Activated naive CD8-positive, alpha-beta T cell (primary cell): Measurements from ENCODE around the gene SCAMP4.

Source experiments
- H3K27ac Mint-ChIP-seq: one replicate; pipeline ENCODE4 v1.8.0; 2021; ENCODE audit warnings: mixed read lengths
- H3K27me3 Mint-ChIP-seq: one replicate; pipeline ENCODE4 v1.8.0; 2021; ENCODE audit warnings: mixed read lengths
- H3K36me3 Mint-ChIP-seq: one replicate; pipeline ENCODE4 v1.8.0; 2021; ENCODE audit warnings: mixed read lengths
- H3K4me1 Mint-ChIP-seq: one replicate; pipeline ENCODE4 v1.8.0; 2021; ENCODE audit warnings: low read depth, mixed read lengths
- H3K4me3 Mint-ChIP-seq: one replicate; pipeline ENCODE4 v1.8.0; 2021; ENCODE audit warnings: mild to moderate bottlenecking, mixed read lengths
- H3K9me3 Mint-ChIP-seq: one replicate; pipeline ENCODE4 v1.8.0; 2021; ENCODE audit warnings: low read depth, mixed read lengths

The SCAMP4 gene

DNA sequence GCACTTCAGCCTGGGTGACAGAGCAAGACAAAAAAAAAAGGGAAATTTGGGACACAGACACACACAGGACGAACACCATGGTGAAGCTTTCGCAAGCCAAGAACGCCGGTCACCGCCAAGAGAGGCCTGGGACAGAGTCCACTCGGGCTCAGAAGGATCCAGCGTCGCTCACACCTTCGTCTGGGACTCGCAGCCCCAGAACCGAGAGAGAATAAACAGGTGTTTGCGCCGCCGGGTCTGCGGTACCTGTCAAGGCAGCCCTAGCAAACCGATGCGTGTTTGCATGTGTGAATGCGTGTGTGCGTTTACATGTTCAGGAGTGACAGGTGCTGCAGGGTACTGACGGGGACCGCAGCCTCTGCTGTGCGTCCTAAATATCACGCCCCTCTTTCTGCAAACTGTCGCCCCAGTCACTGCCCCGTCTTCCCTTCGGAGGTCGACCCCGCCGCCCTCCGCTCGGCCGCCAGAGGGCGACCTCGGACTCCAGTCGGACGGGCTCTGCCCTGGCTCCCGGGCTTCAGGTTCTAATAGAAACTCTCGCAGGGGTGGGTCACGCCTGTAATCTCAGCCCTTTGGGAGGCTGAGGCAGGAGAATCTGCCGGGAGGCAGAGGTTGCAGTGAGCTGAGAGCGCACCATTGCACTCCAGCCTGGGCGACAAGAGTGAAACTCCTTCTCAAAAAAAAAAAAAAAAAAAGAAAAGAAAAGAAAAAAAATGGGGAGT is 24.0 kb downstream of the SCAMP4 start:
- H3K9me3 Mint-ChIP-seq: no peaks in the 10 kb centered on the region
- H3K27me3 Mint-ChIP-seq: no peaks in the 10 kb centered on the region
- no peak overlapping the region for H3K27ac Mint-ChIP-seq
- no peaks in the 10 kb centered on the region for H3K36me3 Mint-ChIP-seq
- H3K4me3 Mint-ChIP-seq: peak overlapping the region; percentile 82
- peaks cover 10% of the 10 kb centered on the region for H3K4me1 Mint-ChIP-seq

GRCh38 chr19:1931445-1931844 is 26.2 kb downstream of the SCAMP4 start:
- H3K4me3 Mint-ChIP-seq: no peak overlapping the region
- no peaks in the 10 kb centered on the region for H3K36me3 Mint-ChIP-seq
- no peaks in the 10 kb centered on the region for H3K27me3 Mint-ChIP-seq
- H3K9me3 Mint-ChIP-seq: no peaks in the 10 kb centered on the region
- H3K4me1 Mint-ChIP-seq: peaks cover 13% of the 10 kb centered on the region
- H3K27ac Mint-ChIP-seq: no peak overlapping the region

GRCh38 chr19:1932395-1932794 is 27.2 kb downstream of the SCAMP4 start:
- no peak overlapping the region for H3K27ac Mint-ChIP-seq

DNA sequence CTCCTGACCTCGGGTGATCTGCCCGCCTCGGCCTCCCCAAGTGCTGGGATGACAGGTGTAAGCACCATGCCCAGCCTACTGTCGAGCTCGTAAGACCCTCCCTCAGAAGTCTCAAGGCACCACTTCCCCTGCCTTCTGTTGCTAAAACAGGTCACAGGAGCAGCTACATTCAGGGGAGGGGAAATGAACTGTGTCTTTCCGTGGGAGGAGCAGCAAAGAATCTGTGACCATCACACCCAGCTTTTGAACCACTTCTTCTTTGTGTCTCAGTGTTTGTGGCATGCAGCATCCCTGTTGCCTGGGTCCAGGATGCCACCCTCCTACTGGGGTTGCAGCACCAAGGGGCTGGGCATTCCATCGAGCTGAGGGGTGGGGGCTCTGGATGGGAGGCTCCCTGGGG is 28.0 kb downstream of the SCAMP4 start:
- H3K4me3 Mint-ChIP-seq: no peak overlapping the region
- peaks cover 15% of the 10 kb centered on the region for H3K4me1 Mint-ChIP-seq
- H3K27ac Mint-ChIP-seq: no peak overlapping the region
- H3K36me3 Mint-ChIP-seq: no peaks in the 10 kb centered on the region
- H3K9me3 Mint-ChIP-seq: no peaks in the 10 kb centered on the region
- no peaks in the 10 kb centered on the region for H3K27me3 Mint-ChIP-seq

More at GRCh38 chr19:1932395-1932794, 27.2 kb downstream of the SCAMP4 start:
- no peaks in the 10 kb centered on the region for H3K9me3 Mint-ChIP-seq
- H3K4me1 Mint-ChIP-seq: peaks cover 16% of the 10 kb centered on the region
- no peak overlapping the region for H3K4me3 Mint-ChIP-seq
- no peaks in the 10 kb centered on the region for H3K36me3 Mint-ChIP-seq
- H3K27me3 Mint-ChIP-seq: no peaks in the 10 kb centered on the region

- Mint-ChIP-seq H3K27me3 (no peaks in the 10 kb centered on the region), H3K27ac (no peak overlapping the region), H3K36me3 (no peaks in the 10 kb centered on the region), H3K9me3 (no peaks in the 10 kb centered on the region), H3K4me1 (peaks cover 15% of the 10 kb centered on the region), H3K4me3 (no peak overlapping the region)
These were observed 28.7 kb downstream of the SCAMP4 start for GRCh38 chr19:1933942-1934341.

DNA sequence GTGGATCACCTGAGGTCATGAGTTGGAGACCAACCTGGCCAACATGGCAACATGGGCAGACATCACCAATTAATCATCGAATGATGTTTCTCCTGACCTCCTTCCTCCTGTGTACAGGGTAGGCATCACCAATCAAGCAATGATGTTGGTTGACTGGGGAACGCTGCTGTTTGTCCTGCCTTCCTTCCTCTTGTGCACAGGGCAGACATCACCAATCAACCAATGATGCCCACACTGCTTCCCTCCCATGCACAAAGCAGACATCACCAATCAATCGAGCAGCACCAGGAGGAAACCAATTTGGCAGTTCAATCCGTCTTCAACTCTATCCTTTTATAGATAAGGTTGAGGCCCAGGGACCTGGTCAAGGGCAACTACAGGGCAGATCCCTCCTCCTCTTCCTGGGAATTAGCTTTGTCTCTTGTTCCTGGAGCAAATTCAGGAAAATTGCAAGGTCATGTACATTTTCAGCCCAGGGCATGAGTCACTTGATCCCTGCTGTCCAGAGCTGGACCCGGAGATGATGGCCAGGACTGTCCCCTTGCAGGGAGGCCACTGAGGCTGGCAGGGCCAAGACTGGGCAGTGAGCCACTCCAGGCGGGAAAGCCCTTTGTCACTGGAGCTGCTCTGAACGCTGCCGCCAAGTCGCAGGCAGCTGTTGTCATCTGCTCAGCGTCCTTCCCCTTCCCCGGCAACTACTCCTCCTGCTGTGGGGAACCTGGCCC is 30.4 kb downstream of the SCAMP4 start:
- H3K4me1 Mint-ChIP-seq: peaks cover 19% of the 10 kb centered on the region
- no peak overlapping the region for H3K27ac Mint-ChIP-seq
- no peaks in the 10 kb centered on the region for H3K9me3 Mint-ChIP-seq

GRCh38 chr19:1936430-1936829 is 31.2 kb downstream of the SCAMP4 start:
- Mint-ChIP-seq H3K4me1 (peaks cover 19% of the 10 kb centered on the region), H3K4me3 (no peak overlapping the region), H3K9me3 (no peaks in the 10 kb centered on the region), H3K27ac (peak overlapping the region; percentile 7), H3K36me3 (no peaks in the 10 kb centered on the region), H3K27me3 (no peaks in the 10 kb centered on the region)

More for the DNA sequence above, 30.4 kb downstream of the SCAMP4 start:
- Mint-ChIP-seq H3K4me3 (no peak overlapping the region), H3K36me3 (no peaks in the 10 kb centered on the region), H3K27me3 (no peaks in the 10 kb centered on the region)

DNA sequence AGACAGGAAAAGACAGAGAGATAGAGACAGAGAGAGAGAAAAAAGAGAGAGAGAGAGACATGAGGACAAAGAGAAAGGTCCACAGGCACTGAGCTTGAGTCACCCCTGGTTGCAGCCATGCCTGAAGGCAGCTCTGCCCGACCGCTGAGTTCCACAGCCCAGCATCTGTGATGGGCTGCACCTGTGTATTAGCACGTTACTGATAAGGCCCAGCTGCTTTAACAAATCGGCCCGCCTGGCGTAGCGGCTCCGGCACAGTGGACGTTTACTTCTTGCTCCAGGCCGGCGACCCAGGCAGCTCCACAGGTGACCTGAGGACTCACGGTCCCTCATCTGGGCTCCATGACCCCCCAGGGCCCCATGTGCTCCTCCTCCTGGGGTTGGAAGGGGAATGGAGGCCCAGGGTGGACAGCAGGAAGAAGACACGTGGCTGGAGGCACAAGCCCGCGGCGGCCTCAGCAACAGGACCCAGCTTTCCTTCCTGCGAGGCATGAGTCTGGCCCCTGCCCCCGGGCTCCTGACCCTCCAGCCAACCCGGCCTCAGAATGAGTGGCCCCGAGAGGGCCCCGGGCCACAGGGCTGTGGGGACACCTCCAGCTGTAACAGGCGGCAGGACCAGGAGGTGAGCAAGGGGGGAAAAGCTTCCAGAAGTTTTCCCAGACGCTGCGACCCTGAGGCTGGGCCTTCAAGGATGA is 31.9 kb downstream of the SCAMP4 start:
- Mint-ChIP-seq H3K4me1 (peaks cover 19% of the 10 kb centered on the region), H3K27ac (no peak overlapping the region), H3K27me3 (no peaks in the 10 kb centered on the region), H3K36me3 (no peaks in the 10 kb centered on the region), H3K9me3 (no peaks in the 10 kb centered on the region), H3K4me3 (no peak overlapping the region)

- H3K27ac Mint-ChIP-seq: no peak overlapping the region
- no peak overlapping the region for H3K4me3 Mint-ChIP-seq
- peaks cover 23% of the 10 kb centered on the region for H3K4me1 Mint-ChIP-seq
- H3K27me3 Mint-ChIP-seq: no peaks in the 10 kb centered on the region
- no peaks in the 10 kb centered on the region for H3K9me3 Mint-ChIP-seq
- H3K36me3 Mint-ChIP-seq: no peaks in the 10 kb centered on the region
These were observed 32.9 kb downstream of the SCAMP4 start for GRCh38 chr19:1938071-1938470.

DNA sequence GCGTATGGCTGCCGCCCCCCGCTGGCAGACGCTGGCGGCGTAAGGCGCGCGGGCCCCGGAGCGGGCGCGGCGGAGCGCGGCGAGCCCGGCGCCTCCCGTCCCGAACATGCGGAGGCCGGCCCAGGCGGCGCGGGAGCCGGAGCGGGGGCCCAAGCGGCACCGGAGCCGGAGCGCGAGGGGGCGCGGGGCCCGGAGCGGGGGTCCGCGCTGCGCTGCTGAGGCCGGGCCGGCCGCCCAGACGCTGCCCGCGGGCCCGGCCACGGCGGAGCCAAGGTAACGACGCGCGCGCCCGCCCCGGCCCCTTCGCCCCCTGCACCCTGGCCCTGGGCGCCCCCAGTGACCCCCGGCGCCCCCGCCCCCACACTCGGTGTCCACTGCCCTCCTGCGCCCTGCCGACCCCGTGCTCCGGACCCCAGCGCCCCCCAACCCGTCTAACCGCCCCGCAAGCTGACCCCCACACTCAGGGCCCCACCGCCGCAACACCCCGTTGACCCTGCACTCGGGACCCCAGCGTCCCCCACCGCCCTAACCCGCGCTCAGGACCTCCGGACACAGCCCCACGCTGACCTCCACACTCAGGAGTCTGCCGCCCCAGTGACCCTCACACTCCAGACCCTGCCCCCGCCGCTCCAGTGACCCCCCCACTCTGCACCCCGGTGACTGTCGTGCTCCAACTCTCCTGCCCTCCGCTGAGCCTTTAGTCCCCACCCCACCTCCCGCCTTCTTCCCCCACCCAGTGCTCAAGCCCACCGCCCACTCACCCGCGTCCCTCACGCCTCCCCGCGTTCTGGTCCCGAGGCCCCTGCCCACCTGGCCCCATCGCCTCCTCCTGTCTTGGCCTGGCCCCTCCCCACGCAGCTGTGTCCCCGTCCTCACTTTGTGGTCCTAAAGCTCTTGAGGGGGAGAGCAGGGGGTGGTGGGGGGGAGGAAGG is 36.2 kb downstream of the SCAMP4 start, which contains the start of gene CSNK1G2:
Gene CSNK1G2, plus strand, starts transcription at position 27 of the 932 bp plus-strand sequence. CDS start 28,601 bp downstream, outside the sequence.
- Mint-ChIP-seq H3K36me3 (no peaks in the 10 kb centered on the region), H3K9me3 (no peaks in the 10 kb centered on the region), H3K27me3 (no peaks in the 10 kb centered on the region), H3K4me3 (peak within 1 kb of the TSS; percentile 92), H3K27ac (peak within 1 kb of the TSS; percentile 93), H3K4me1 (peaks cover 33% of the 10 kb centered on the region)

GRCh38 chr19:1942078-1942933 is 37.1 kb downstream of the SCAMP4 start:
- peak overlapping the region; percentile 93 for H3K27ac Mint-ChIP-seq
- H3K27me3 Mint-ChIP-seq: no peaks in the 10 kb centered on the region
- no peaks in the 10 kb centered on the region for H3K36me3 Mint-ChIP-seq
- H3K4me3 Mint-ChIP-seq: peak overlapping the region; percentile 92
- peaks cover 33% of the 10 kb centered on the region for H3K4me1 Mint-ChIP-seq
- no peaks in the 10 kb centered on the region for H3K9me3 Mint-ChIP-seq

DNA sequence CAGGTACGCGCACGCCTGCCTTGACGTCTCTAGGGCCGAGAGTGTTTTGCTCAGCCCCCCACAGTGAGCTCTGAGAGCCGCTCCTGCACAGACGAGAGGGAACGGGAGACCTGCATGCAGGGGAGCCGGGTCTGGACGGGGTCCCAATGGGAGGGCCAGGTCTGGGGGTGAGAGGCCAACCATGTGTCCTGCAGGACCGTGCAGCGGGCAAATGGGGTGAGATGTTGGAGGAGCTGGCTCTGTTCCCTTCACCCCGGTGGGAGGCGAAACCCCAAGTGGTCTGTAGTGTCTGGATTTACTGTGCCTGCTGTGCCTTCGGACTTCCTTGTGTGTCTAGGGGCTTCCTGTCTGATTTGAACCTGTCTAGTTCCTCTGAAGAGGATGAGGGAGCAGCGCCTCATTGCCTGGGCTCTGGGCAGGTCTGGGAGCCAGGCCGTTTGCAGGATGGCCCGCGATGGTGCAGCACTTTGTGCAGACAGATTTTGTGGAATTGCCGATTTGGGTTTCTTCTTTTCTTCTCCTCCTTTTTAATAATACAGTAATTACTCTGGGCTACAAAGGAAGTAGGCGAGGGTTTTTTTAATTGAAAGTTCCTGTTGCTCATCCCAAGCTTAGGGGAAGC is 37.8 kb downstream of the SCAMP4 start:
- Mint-ChIP-seq H3K9me3 (no peaks in the 10 kb centered on the region), H3K4me1 (peaks cover 32% of the 10 kb centered on the region)

DNA sequence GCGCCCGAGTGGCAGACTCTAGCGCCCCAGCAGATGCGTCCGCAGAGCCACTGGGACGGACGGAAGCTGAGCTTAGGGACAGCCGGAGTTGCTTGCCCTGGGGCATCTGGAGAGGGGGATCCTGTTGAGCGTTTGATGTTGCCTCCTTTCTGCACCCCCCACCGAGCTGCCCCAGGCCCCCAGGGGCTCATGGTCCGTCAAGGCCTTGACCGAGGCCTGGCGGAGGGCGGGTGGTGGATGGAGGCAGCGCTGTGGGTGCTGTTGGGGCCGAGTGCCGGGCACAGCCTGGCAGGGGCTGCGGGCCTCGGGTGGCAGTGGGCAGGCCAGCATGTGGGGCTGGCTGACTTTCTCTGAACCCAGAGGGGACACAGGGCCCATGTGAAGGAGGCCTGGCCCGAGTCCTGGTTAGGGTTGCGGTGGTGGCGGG is 38.5 kb downstream of the SCAMP4 start:
- H3K27ac Mint-ChIP-seq: peak overlapping the region; percentile 93
- H3K9me3 Mint-ChIP-seq: no peaks in the 10 kb centered on the region
- peaks cover 33% of the 10 kb centered on the region for H3K4me1 Mint-ChIP-seq
- H3K36me3 Mint-ChIP-seq: no peaks in the 10 kb centered on the region
- peak overlapping the region; percentile 92 for H3K4me3 Mint-ChIP-seq
- H3K27me3 Mint-ChIP-seq: no peaks in the 10 kb centered on the region

More for the DNA sequence above, 37.8 kb downstream of the SCAMP4 start:
- Mint-ChIP-seq H3K27ac (peak overlapping the region; percentile 93), H3K27me3 (no peaks in the 10 kb centered on the region), H3K4me3 (peak overlapping the region; percentile 92), H3K36me3 (no peaks in the 10 kb centered on the region)
